DND-41 (cell line): ENCODE data around the gene RPS17.

Experiments
- EZH2 ChIP-seq: IDR thresholded peaks from 3 replicates; pipeline ENCODE4 v1.6.1; 2012; ENCODE audit warnings: borderline replicate concordance, low read depth, mild to moderate bottlenecking, moderate library complexity, low read length, inconsistent platforms; ENCODE audit not compliant: severe bottlenecking
- TF ChIP-seq, protein P1 (sequence below): IDR thresholded peaks from 2 replicates; pipeline ENCODE4 v1.5.1; 2012; ENCODE audit warnings: borderline replicate concordance, low read length, moderate library complexity, mild to moderate bottlenecking; ENCODE audit not compliant: poor library complexity, severe bottlenecking; ENCODE audit errors: extremely low read depth

DNA sequence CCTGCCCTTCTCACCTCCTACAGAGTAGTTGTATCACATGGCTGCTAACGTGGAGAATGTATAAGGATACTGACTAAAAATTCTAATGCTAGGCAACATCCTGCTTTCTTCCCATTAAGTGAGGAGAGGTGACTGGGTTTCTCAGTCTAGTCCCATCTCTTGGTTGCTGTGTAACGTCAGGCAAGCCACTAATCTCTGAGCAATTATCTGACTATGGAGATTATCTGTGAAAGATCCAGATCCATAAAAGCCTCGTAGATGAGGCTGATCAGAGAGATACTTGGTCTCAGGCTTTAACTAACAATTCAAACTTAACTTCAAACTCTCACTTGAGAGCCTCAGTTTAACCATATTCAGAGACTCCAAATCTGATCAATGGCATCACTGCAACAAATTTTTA, 4.7 kb upstream of the RPS17 start:
- TF ChIP-seq EZH2 = no peak
- TF ChIP-seq, protein P1, sequence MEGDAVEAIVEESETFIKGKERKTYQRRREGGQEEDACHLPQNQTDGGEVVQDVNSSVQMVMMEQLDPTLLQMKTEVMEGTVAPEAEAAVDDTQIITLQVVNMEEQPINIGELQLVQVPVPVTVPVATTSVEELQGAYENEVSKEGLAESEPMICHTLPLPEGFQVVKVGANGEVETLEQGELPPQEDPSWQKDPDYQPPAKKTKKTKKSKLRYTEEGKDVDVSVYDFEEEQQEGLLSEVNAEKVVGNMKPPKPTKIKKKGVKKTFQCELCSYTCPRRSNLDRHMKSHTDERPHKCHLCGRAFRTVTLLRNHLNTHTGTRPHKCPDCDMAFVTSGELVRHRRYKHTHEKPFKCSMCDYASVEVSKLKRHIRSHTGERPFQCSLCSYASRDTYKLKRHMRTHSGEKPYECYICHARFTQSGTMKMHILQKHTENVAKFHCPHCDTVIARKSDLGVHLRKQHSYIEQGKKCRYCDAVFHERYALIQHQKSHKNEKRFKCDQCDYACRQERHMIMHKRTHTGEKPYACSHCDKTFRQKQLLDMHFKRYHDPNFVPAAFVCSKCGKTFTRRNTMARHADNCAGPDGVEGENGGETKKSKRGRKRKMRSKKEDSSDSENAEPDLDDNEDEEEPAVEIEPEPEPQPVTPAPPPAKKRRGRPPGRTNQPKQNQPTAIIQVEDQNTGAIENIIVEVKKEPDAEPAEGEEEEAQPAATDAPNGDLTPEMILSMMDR = no peak
